Type B pancreatic cell (in vitro differentiated cells): ENCODE data around the gene MAGEF1. TPM values are rescaled to one million over a fixed set of nuclear protein-coding genes. Genes with fewer than 3 reads are reported as not detected.

Source experiments
- DNase-seq: peaks from one replicate; pipeline ENCODE4 v3.0.0; 2021; ENCODE audit warnings: mixed read lengths; ENCODE audit not compliant: unreplicated experiment; ENCODE audit errors: extremely low spot score
- H3K27ac Mint-ChIP-seq: 2 replicates; pipeline ENCODE4 v1.8.0; 2021; ENCODE audit warnings: mild to moderate bottlenecking, mixed read lengths
- H3K27me3 Mint-ChIP-seq: 2 replicates; pipeline ENCODE4 v1.8.0; 2021; ENCODE audit warnings: mixed read lengths
- H3K36me3 Mint-ChIP-seq: 2 replicates; pipeline ENCODE4 v1.8.0; 2021; ENCODE audit warnings: mixed read lengths
- H3K4me1 Mint-ChIP-seq: one replicate; pipeline ENCODE4 v1.8.0; 2021; ENCODE audit warnings: mixed read lengths; ENCODE audit not compliant: unreplicated experiment
- H3K4me3 Mint-ChIP-seq: 2 replicates; pipeline ENCODE4 v1.8.0; 2021; ENCODE audit warnings: mild to moderate bottlenecking, mixed read lengths
- H3K9me3 Mint-ChIP-seq: 2 replicates; pipeline ENCODE4 v1.8.0; 2021; ENCODE audit warnings: mixed read lengths
- long read RNA-seq: library from polyadenylated mRNA; unstranded; transcript quantifications from one replicate; pipeline ENCODE4 v2.0.0, GENCODE V29; 2020
- total RNA-seq: library from RNA; stranded (reverse); gene quantifications from 2 replicates; pipeline ENCODE4 v1.2.1, GENCODE V29; 2021; ENCODE audit warnings: low replicate concordance
- TF ChIP-seq, protein P1 (sequence below): fragments of 200-600 bp; sonication (generic); conservative IDR thresholded peaks from 2 replicates; pipeline ENCODE4 v1.5.0; 2021; ENCODE audit warnings: antibody characterized with exemption, mild to moderate bottlenecking

MAGEF1 gene, protein sequence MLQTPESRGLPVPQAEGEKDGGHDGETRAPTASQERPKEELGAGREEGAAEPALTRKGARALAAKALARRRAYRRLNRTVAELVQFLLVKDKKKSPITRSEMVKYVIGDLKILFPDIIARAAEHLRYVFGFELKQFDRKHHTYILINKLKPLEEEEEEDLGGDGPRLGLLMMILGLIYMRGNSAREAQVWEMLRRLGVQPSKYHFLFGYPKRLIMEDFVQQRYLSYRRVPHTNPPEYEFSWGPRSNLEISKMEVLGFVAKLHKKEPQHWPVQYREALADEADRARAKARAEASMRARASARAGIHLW
- total RNA-seq, result 69.2 and 75.2 TPM in 2 replicates
- long read RNA-seq, transcript MAGEF1-201 (1 exons, 1,636 nt), result major isoform, 8 of 8 reads
- long read RNA-seq, partial matches to known transcripts, result 0 of 8 reads
- long read RNA-seq, other reads (novel, unspliced or antisense), result 0 of 8 reads

DNA sequence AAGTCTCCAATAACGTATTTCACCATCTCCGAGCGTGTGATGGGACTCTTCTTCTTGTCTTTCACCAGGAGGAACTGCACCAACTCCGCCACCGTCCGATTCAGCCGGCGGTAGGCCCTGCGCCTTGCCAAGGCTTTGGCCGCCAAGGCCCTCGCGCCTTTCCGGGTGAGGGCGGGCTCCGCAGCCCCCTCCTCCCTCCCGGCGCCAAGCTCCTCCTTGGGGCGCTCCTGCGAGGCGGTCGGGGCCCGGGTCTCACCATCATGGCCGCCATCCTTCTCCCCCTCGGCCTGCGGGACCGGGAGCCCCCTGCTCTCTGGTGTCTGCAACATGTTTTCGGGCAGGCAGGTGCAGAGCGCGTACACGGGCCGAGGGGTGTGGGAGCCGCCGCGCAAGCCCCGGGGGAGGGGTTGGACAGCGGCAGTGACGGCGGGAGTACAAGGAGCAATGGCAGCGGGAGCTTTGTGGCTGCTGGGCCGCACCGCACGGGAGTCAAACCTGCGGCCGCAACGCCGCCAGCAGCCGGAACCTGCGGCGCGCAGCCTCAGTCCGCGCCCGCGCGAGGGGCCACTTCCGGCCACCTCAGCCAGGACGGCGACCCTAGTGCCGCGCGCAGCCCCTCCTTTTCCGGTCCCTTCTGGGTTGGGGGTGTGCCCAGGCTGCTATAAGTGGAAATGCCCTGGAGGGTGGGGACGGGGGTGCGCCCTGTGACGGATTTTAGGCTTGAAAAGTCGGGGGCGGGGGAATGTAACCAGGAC is at the start of gene MAGEF1:
Gene MAGEF1 (minus strand): TSS at position 572 of the 755 bp plus-strand sequence. CDS start 243 bp downstream, at position 329.
- Mint-ChIP-seq H3K9me3 (peaks cover 7% of the 10 kb centered on the region), H3K4me1 (peaks cover 56% of the 10 kb centered on the region), H3K36me3 (peaks cover 29% of the 10 kb centered on the region), H3K4me3 (peak within 1 kb of the TSS; percentile 93), H3K27ac (peak within 1 kb of the TSS; percentile 88), H3K27me3 (no peaks in the 10 kb centered on the region)
- TF ChIP-seq, protein P1, sequence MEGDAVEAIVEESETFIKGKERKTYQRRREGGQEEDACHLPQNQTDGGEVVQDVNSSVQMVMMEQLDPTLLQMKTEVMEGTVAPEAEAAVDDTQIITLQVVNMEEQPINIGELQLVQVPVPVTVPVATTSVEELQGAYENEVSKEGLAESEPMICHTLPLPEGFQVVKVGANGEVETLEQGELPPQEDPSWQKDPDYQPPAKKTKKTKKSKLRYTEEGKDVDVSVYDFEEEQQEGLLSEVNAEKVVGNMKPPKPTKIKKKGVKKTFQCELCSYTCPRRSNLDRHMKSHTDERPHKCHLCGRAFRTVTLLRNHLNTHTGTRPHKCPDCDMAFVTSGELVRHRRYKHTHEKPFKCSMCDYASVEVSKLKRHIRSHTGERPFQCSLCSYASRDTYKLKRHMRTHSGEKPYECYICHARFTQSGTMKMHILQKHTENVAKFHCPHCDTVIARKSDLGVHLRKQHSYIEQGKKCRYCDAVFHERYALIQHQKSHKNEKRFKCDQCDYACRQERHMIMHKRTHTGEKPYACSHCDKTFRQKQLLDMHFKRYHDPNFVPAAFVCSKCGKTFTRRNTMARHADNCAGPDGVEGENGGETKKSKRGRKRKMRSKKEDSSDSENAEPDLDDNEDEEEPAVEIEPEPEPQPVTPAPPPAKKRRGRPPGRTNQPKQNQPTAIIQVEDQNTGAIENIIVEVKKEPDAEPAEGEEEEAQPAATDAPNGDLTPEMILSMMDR, result peak; percentile 16
- peak; percentile 89 for DNase-seq

DNA sequence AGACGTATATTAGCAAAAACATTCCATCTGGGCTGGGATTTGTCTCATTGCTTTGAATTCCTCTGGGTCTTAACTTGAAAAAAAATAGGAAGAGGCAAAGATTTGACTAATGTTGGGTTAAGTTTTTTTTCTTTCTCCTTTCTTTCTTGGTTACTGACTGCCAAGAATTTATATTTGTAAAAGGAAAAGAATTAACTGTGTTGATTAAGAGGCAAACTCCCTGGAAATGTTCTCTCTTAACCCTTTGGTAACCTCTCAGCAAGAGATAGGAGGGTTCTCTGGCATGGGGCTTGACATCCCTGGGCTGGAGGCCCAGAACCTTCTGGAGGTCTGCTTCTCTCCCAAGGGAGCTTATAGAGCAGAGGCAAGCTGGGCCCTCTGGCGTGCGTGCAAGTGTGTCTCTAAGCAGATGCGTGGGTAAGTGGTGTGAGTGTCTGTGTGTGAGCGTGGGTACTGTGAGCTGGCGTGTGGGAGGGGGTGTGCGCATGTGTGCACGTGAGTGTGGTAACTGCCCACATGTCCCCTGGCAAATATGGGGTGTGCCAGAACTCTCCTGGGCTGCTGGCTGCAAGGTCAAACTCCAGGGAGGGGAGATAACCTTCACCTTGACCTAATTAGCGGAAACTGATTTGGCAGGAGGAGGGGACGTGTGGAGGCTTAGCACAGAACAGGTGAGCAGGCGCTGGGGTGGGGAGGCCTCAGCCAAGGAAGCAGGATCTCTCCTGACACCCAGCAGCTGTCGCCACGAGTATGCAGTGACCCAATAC is 49.4 kb upstream of the MAGEF1 start:
- TF ChIP-seq, protein P1, result no peak
- Mint-ChIP-seq H3K9me3 (no peaks in the 10 kb centered on the region), H3K27ac (no peak overlapping the region), H3K4me1 (peaks cover 34% of the 10 kb centered on the region), H3K27me3 (peaks cover 3% of the 10 kb centered on the region), H3K36me3 (no peaks in the 10 kb centered on the region), H3K4me3 (no peak overlapping the region)
- DNase-seq, result no peak

GRCh38 chr3:184760337-184761074 is 48.6 kb upstream of the MAGEF1 start:
- Mint-ChIP-seq H3K27me3 (peaks cover 3% of the 10 kb centered on the region), H3K9me3 (no peaks in the 10 kb centered on the region), H3K4me1 (peaks cover 30% of the 10 kb centered on the region), H3K36me3 (no peaks in the 10 kb centered on the region), H3K4me3 (no peak overlapping the region), H3K27ac (no peak overlapping the region)
- DNase-seq, result no peak
- TF ChIP-seq, protein P1, result no peak

DNA sequence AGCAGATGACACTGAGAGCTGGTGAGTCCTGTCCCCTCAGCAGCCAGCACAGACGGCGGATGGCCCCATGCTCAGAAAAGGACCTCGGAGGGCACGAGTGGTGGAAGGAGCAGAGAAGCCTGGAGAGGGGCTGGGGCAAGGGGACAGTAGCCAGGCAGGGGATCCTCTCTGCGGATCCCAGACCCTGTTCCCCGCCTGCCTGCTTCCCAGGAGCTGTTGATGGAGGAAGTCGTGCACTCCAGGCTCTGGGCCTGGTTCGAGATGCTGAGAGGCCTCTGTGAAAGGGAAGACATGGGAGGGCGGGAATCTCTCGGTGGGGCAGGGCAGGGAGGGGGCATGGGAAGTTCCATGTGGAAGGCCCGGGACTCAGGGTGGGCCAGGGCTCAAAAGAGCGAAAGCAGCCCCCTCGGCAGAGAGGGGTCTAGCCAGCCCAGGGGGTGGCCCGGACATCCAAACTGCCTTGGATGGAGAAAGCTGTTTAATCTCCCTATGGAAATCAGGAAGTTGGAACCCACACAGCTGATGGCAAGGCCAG is 47.9 kb upstream of the MAGEF1 start:
- H3K4me1 Mint-ChIP-seq, result peaks cover 27% of the 10 kb centered on the region
- no peak overlapping the region for H3K4me3 Mint-ChIP-seq
- H3K27me3 Mint-ChIP-seq, result peaks cover 3% of the 10 kb centered on the region
- H3K27ac Mint-ChIP-seq, result no peak overlapping the region
- TF ChIP-seq, protein P1, result no peak
- H3K9me3 Mint-ChIP-seq, result no peaks in the 10 kb centered on the region
- DNase-seq, result no peak
- H3K36me3 Mint-ChIP-seq, result no peaks in the 10 kb centered on the region

- Mint-ChIP-seq H3K9me3 (no peaks in the 10 kb centered on the region), H3K4me1 (peaks cover 27% of the 10 kb centered on the region), H3K27me3 (peaks cover 3% of the 10 kb centered on the region), H3K27ac (no peak overlapping the region), H3K4me3 (no peak overlapping the region), H3K36me3 (no peaks in the 10 kb centered on the region)
- no peak for DNase-seq
- TF ChIP-seq, protein P1, result no peak
Measured at GRCh38 chr3:184758056-184758455, 46.2 kb upstream of the MAGEF1 start.
